ENCODE results near the gene CCL7. TPM values are rescaled to one million over a fixed set of nuclear protein-coding genes. Genes with fewer than 3 reads are reported as not detected.
A peak's percentile ranks its signal among the peaks of the same experiment; 100 is the strongest.

CCL7 gene
- total RNA-seq, 1 donor = 0.36 TPM

DNA sequence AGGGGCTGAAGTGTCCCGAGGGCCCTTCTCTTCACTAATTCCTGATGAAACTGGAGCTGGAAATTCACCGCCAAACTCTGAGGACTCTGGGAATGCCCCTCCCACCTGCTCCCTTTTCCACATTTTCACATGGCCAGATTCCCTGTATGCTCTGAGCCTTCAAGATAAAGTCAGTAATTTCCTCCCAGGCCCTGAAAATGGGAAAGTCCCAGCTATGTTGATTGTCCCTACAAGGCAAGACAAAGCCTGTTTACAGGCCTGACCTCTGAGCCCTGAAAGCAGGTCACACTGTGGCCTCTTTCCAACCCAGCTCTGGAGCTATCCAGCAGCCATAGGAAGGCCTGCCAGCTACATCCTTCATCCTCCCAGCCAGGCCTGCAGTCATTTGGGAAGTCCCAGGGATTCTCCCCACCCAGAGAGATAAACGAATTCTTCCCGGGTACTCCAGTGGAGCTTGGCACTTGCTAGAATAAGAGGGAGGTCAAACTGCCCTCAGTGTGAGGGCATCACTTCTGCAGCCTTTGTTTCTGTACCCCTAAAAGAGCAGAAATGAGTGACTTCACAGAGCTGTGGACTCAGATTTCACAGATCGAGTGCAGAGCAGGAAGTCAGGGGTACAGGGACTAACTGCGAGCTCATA, 34.5 kb upstream of the CCL7 start:
- Histone ChIP-seq H3K9me3 (ENCODE audit: low read depth, low read length) (no peaks in the 10 kb centered on the region), H3K4me1 (ENCODE audit: insufficient read depth, low read length) (peaks cover 13% of the 10 kb centered on the region)
- peak; percentile 14 for DNase-seq (ENCODE audit: insufficient read length, low spot score, missing footprints)

DNA sequence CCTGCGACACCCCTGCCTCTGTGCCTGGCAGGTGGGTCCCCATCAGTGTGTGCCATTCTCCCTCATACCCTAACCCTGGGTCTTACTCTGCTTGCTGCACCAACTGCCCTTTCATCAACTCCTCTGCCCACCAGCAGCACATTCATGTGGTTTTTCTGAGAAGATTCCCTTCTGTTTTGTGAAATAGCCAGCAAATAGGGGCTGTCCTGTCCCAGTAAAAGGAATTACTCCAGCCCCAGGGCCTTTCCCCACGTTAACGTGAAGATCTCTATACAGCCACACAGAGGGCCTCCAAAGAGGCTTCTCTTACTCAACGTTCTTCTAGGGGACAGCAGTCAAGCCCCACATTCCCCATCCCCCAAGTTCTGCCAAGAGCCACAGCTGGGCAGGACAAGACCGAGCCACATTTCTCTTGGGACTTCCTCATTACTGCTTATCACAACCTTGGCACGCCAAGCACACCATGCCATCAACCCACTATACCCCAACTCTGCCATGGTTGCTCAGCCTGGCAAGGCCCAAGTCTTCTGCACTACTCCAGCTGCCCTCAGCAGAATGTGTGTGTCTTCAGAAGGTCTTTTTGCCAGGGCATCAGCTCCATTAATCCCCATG, 33.6 kb upstream of the CCL7 start:
- Histone ChIP-seq H3K36me3 (ENCODE audit: insufficient read depth, low read length) (no peaks in the 10 kb centered on the region), H2AFZ (ENCODE audit: low read length) (no peak overlapping the region), H3K4me3 (ENCODE audit: insufficient read depth, low read length) (no peak overlapping the region), H3K4me1 (ENCODE audit: insufficient read depth, low read length) (peaks cover 13% of the 10 kb centered on the region), H3K27ac (ENCODE audit: low read depth, low read length) (no peak overlapping the region), H3K9me3 (ENCODE audit: low read depth, low read length) (no peaks in the 10 kb centered on the region), H3K79me2 (ENCODE audit: insufficient read depth, low read length) (no peaks in the 10 kb centered on the region), H3K27me3 (ENCODE audit: insufficient read depth, low read length) (no peaks in the 10 kb centered on the region), H4K20me1 (ENCODE audit: insufficient read depth, low read length) (no peaks in the 10 kb centered on the region), H3K4me2 (ENCODE audit: insufficient read depth, low read length) (no peak overlapping the region)
- peak; percentile 13 for DNase-seq (ENCODE audit: insufficient read length, low spot score, missing footprints)
- TF ChIP-seq, protein P1, sequence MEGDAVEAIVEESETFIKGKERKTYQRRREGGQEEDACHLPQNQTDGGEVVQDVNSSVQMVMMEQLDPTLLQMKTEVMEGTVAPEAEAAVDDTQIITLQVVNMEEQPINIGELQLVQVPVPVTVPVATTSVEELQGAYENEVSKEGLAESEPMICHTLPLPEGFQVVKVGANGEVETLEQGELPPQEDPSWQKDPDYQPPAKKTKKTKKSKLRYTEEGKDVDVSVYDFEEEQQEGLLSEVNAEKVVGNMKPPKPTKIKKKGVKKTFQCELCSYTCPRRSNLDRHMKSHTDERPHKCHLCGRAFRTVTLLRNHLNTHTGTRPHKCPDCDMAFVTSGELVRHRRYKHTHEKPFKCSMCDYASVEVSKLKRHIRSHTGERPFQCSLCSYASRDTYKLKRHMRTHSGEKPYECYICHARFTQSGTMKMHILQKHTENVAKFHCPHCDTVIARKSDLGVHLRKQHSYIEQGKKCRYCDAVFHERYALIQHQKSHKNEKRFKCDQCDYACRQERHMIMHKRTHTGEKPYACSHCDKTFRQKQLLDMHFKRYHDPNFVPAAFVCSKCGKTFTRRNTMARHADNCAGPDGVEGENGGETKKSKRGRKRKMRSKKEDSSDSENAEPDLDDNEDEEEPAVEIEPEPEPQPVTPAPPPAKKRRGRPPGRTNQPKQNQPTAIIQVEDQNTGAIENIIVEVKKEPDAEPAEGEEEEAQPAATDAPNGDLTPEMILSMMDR (IDR thresholded peaks at IDR 0.05; ENCODE audit: extremely low read depth, low read depth, low read length) = no peak

More for the DNA sequence above, 34.5 kb upstream of the CCL7 start:
- H3K4me3 ChIP-seq (ENCODE audit: insufficient read depth, low read length) = no peak overlapping the region
- H4K20me1 ChIP-seq (ENCODE audit: insufficient read depth, low read length) = no peaks in the 10 kb centered on the region
- H2AFZ ChIP-seq (ENCODE audit: low read length) = no peak overlapping the region
- H3K79me2 ChIP-seq (ENCODE audit: insufficient read depth, low read length) = no peaks in the 10 kb centered on the region
- no peak overlapping the region for H3K4me2 ChIP-seq (ENCODE audit: insufficient read depth, low read length)
- H3K27me3 ChIP-seq (ENCODE audit: insufficient read depth, low read length) = no peaks in the 10 kb centered on the region
- TF ChIP-seq, protein P1 (IDR thresholded peaks at IDR 0.05; ENCODE audit: extremely low read depth, low read depth, low read length) = no peak
- no peaks in the 10 kb centered on the region for H3K36me3 ChIP-seq (ENCODE audit: insufficient read depth, low read length)
- H3K27ac ChIP-seq (ENCODE audit: low read depth, low read length) = no peak overlapping the region

DNA sequence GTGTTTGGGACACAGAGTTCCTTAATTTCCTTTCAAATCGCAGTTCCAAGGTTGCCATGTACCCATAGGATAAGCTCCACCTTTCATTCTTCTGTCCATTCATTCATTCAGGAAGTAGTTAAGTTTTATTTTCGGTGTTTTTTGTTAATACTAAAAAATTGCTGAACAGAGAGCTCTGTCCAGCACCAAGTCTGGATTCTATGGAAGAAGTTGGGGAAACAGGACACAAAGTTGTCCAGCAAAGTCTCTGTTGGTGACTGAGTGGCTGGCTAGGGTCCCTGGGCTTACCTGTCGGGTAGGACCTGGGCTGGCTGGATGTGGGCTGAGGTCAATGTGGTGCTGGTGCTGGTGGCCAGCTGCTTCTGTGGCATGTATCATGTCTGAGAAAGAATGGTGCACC, 32.6 kb upstream of the CCL7 start:
- H3K79me2 ChIP-seq (ENCODE audit: insufficient read depth, low read length) = no peaks in the 10 kb centered on the region
- no peaks in the 10 kb centered on the region for H4K20me1 ChIP-seq (ENCODE audit: insufficient read depth, low read length)
- no peak overlapping the region for H3K4me3 ChIP-seq (ENCODE audit: insufficient read depth, low read length)
- peaks cover 13% of the 10 kb centered on the region for H3K4me1 ChIP-seq (ENCODE audit: insufficient read depth, low read length)
- no peak overlapping the region for H2AFZ ChIP-seq (ENCODE audit: low read length)
- no peaks in the 10 kb centered on the region for H3K9me3 ChIP-seq (ENCODE audit: low read depth, low read length)
- no peak overlapping the region for H3K27ac ChIP-seq (ENCODE audit: low read depth, low read length)
- TF ChIP-seq, protein P1 (IDR thresholded peaks at IDR 0.05; ENCODE audit: extremely low read depth, low read depth, low read length) = no peak
- no peak overlapping the region for H3K4me2 ChIP-seq (ENCODE audit: insufficient read depth, low read length)
- no peaks in the 10 kb centered on the region for H3K36me3 ChIP-seq (ENCODE audit: insufficient read depth, low read length)
- H3K27me3 ChIP-seq (ENCODE audit: insufficient read depth, low read length) = no peaks in the 10 kb centered on the region
- DNase-seq (ENCODE audit: insufficient read length, low spot score, missing footprints) = no peak

DNA sequence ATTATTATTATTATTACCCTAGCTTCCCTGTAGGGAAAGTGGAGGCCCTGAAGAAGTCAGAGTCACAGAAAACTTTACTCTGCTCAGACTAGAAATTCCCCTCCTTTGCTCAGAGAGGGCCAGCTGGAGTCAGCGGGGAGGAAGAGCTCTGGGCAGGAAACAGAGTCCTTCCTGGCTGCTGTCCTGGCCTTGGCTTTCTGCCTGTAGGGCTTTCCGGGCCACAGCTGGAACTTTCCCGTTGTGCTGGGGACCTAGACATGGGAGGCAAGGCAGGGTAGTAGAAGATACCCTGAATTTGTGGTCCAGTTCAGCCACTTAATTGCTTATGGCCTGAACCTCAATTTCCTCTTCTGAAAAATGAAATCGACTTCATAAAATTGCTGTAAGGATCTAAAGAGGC, 29.0 kb upstream of the CCL7 start:
- no peaks in the 10 kb centered on the region for H3K79me2 ChIP-seq (ENCODE audit: insufficient read depth, low read length)
- no peak for DNase-seq (ENCODE audit: insufficient read length, low spot score, missing footprints)

More for the DNA sequence above, 29.0 kb upstream of the CCL7 start:
- H3K36me3 ChIP-seq (ENCODE audit: insufficient read depth, low read length) = no peaks in the 10 kb centered on the region
- H3K27me3 ChIP-seq (ENCODE audit: insufficient read depth, low read length) = no peaks in the 10 kb centered on the region
- no peaks in the 10 kb centered on the region for H4K20me1 ChIP-seq (ENCODE audit: insufficient read depth, low read length)
- H3K4me1 ChIP-seq (ENCODE audit: insufficient read depth, low read length) = peaks cover 13% of the 10 kb centered on the region
- no peak overlapping the region for H2AFZ ChIP-seq (ENCODE audit: low read length)
- H3K4me2 ChIP-seq (ENCODE audit: insufficient read depth, low read length) = no peak overlapping the region
- H3K4me3 ChIP-seq (ENCODE audit: insufficient read depth, low read length) = no peak overlapping the region
- no peaks in the 10 kb centered on the region for H3K9me3 ChIP-seq (ENCODE audit: low read depth, low read length)
- no peak overlapping the region for H3K27ac ChIP-seq (ENCODE audit: low read depth, low read length)
- TF ChIP-seq, protein P1 (IDR thresholded peaks at IDR 0.05; ENCODE audit: extremely low read depth, low read depth, low read length) = no peak
